Stimulated activated CD4-positive, alpha-beta T cell treated with anti-CD3 and anti-CD28 coated beads, TNF-alpha, amount 100 ng/mL, for 4 hours (primary cell): ENCODE results near the gene MAPK8IP2.
A peak's percentile ranks its signal among the peaks of the same experiment; 100 is the strongest.

Experiments used
- DNase-seq, 3 experiments: peaks; one replicate each; pipeline ENCODE4 v3.0.0-alpha.2; 2020; ENCODE audit warnings: low read depth in 3 of 3

Gene MAPK8IP2

GRCh38 chr22:50575426-50575941 is 25.1 kb upstream of the MAPK8IP2 start:
- DNase-seq: no peak

GRCh38 chr22:50576070-50576469 is 24.5 kb upstream of the MAPK8IP2 start:
- DNase-seq: no peak

GRCh38 chr22:50576806-50577696 is 23.5 kb upstream of the MAPK8IP2 start:
- no peak for DNase-seq

- no peak for DNase-seq
Measured at GRCh38 chr22:50577697-50577986, 23.0 kb upstream of the MAPK8IP2 start.

- no peak for DNase-seq
Measured at GRCh38 chr22:50577987-50578775, 22.4 kb upstream of the MAPK8IP2 start, which contains the start of gene CPT1B. CPT1B (minus strand) TSS chr22:50578427; CDS start chr22:50577915, 512 bp downstream.

GRCh38 chr22:50578776-50579310 is 21.8 kb upstream of the MAPK8IP2 start:
- no peak for DNase-seq

GRCh38 chr22:50579752-50580151 is 20.8 kb upstream of the MAPK8IP2 start:
- no peak for DNase-seq

GRCh38 chr22:50581031-50581949 is 19.3 kb upstream of the MAPK8IP2 start:
- no peak for DNase-seq

- DNase-seq: peak in 1 of 3 experiments; percentile 12
Measured at GRCh38 chr22:50581950-50582492, 18.6 kb upstream of the MAPK8IP2 start.

- peak; percentile 94 to 97 (median 96) for DNase-seq
Measured at GRCh38 chr22:50582493-50583293, 17.9 kb upstream of the MAPK8IP2 start, which contains the start of gene CHKB. CHKB (minus strand) TSS chr22:50582849; CDS start chr22:50582781, 68 bp downstream.

GRCh38 chr22:50583294-50583861 is 17.2 kb upstream of the MAPK8IP2 start:
- DNase-seq: no peak

- no peak for DNase-seq
Measured at GRCh38 chr22:50584106-50585096, 16.2 kb upstream of the MAPK8IP2 start.

- DNase-seq: no peak
Measured at GRCh38 chr22:50585238-50585637, 15.4 kb upstream of the MAPK8IP2 start.

GRCh38 chr22:50585781-50586180 is 14.8 kb upstream of the MAPK8IP2 start:
- no peak for DNase-seq

GRCh38 chr22:50586416-50586815 is 14.2 kb upstream of the MAPK8IP2 start:
- DNase-seq: no peak

- DNase-seq: no peak
Measured at GRCh38 chr22:50587407-50587806, 13.2 kb upstream of the MAPK8IP2 start.

- no peak for DNase-seq
Measured at GRCh38 chr22:50595189-50595588, 5.4 kb upstream of the MAPK8IP2 start.

- DNase-seq: no peak
Measured at GRCh38 chr22:50597097-50597496, 3.5 kb upstream of the MAPK8IP2 start.
